GM10266 (cell line): ENCODE data around the gene LSM8.

Source experiments
- DNase-seq: peaks from one replicate; pipeline ENCODE4 v3.0.0; 2012; ENCODE audit errors: extremely low spot score
- CTCF ChIP-seq: IDR thresholded peaks from 2 replicates; pipeline ENCODE4 v1.5.1; 2012; ENCODE audit warnings: mild to moderate bottlenecking, low read depth; ENCODE audit not compliant: control insufficient read depth, insufficient read depth; ENCODE audit errors: missing control alignments

The LSM8 gene

GRCh38 chr7:118152149-118152548 lies 31.8 kb upstream of the LSM8 start:
- no peak for DNase-seq
- TF ChIP-seq CTCF = no peak

- TF ChIP-seq CTCF = no peak
- no peak for DNase-seq
These were observed 31.3 kb upstream of the LSM8 start for GRCh38 chr7:118152654-118153053.

GRCh38 chr7:118153551-118154177 lies 30.3 kb upstream of the LSM8 start:
- peak; percentile 67 for TF ChIP-seq CTCF
- peak; percentile 14 for DNase-seq

- no peak for DNase-seq
These were observed 25.2 kb upstream of the LSM8 start for GRCh38 chr7:118158766-118159165.

GRCh38 chr7:118169146-118169545 lies 14.8 kb upstream of the LSM8 start:
- no peak for DNase-seq

More at GRCh38 chr7:118158766-118159165, 25.2 kb upstream of the LSM8 start:
- no peak for TF ChIP-seq CTCF

GRCh38 chr7:118175740-118176139 lies 8.2 kb upstream of the LSM8 start:
- DNase-seq = no peak
- no peak for TF ChIP-seq CTCF

More at GRCh38 chr7:118169146-118169545, 14.8 kb upstream of the LSM8 start:
- no peak for TF ChIP-seq CTCF

GRCh38 chr7:118179191-118179590 lies 4.8 kb upstream of the LSM8 start:
- no peak for TF ChIP-seq CTCF
- no peak for DNase-seq
